LNCAP (cell line): ENCODE measurements around the gene JAKMIP2.

Experiments
- TF ChIP-seq, protein P1 (sequence below): fragments of 450-650 bp; IDR thresholded peaks from 2 replicates; pipeline ENCODE4 v1.5.1; 2017; ENCODE audit warnings: mild to moderate bottlenecking

Gene JAKMIP2

GRCh38 chr5:147555176-147555575 is 227.4 kb downstream of the JAKMIP2 start:
- TF ChIP-seq, protein P1, sequence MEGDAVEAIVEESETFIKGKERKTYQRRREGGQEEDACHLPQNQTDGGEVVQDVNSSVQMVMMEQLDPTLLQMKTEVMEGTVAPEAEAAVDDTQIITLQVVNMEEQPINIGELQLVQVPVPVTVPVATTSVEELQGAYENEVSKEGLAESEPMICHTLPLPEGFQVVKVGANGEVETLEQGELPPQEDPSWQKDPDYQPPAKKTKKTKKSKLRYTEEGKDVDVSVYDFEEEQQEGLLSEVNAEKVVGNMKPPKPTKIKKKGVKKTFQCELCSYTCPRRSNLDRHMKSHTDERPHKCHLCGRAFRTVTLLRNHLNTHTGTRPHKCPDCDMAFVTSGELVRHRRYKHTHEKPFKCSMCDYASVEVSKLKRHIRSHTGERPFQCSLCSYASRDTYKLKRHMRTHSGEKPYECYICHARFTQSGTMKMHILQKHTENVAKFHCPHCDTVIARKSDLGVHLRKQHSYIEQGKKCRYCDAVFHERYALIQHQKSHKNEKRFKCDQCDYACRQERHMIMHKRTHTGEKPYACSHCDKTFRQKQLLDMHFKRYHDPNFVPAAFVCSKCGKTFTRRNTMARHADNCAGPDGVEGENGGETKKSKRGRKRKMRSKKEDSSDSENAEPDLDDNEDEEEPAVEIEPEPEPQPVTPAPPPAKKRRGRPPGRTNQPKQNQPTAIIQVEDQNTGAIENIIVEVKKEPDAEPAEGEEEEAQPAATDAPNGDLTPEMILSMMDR = no peak

- TF ChIP-seq, protein P1 = no peak
These were observed 228.2 kb downstream of the JAKMIP2 start for GRCh38 chr5:147554261-147554817.

DNA sequence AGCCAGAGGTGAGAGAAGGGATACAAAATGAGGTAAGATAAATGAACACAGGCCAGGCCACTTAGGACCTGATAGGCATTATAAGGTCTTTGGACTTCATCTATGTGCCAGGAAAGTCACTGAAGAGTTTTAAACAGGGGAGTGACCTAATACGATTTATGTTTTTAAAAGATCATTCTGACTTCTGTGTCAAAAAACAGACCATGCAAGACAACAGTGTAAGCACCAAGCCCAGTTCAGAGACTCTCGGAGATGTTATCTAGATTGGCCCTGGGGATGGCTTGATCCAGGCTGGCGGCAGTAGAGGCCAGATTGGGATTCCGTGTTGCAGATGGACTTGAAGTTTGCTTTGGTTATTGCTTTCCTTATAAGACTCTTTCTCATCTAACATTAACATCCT is 229.6 kb downstream of the JAKMIP2 start:
- TF ChIP-seq, protein P1 = no peak

GRCh38 chr5:147551677-147552076 is 230.9 kb downstream of the JAKMIP2 start:
- TF ChIP-seq, protein P1 = no peak

DNA sequence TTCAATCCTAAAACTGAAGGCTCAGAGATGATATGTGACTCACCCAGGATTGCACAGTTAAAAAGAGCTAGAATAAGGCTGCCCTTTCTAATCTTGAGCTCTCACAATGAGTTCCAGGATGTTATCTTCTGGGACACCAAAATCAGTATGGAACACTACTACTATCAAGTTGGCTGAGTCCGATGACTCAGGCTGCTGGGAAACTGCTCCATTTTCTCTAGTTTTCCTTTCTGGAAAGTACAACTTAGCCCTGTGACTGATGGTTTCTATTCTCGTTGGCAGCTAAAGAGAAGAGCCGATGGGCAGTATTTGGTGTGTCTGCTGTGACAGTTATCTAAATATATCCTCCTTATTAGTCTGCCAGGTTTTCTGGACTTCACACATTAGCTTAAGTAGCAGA is 234.8 kb downstream of the JAKMIP2 start:
- TF ChIP-seq, protein P1 = no peak

DNA sequence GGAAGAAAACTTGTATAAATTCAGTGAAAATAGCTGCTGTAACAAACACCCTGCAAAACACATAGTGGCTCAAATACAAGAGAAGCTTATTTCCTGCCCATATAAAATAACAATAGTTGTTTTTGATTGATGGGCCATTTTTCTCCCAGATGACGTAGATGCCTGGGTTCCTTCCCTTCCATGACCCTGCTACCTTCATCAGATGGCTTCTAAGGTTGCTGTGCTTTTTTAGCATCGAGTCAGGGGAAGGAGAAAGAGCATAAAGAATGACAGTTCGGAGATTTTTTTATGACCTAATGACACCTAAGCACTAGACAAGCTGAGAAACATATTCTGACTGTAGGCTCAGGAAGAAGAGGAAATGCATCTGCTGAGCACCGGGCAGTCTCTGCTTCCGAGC is 238.0 kb downstream of the JAKMIP2 start:
- TF ChIP-seq, protein P1 = no peak

- TF ChIP-seq, protein P1 = no peak
These were observed 243.5 kb downstream of the JAKMIP2 start for GRCh38 chr5:147539053-147539452.

DNA sequence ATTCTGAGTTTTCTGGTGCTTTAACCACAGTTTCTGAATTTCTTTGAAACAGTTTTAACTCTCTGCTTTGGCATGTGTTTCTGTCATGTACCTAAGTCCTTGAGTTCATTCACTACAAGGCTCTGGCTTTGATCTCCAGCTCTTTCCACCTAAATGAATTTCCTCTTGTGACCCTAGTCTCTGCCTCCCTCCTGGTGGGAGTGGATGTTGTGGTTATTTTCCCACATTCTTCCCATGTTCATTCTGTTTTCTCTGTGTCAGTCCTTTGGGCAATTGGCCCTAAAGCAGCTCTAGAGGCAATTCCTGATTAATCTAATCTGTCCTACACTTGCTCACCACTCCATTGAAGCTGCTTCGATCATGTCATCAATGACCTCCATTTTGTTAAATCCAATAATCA is 244.3 kb downstream of the JAKMIP2 start:
- TF ChIP-seq, protein P1 = no peak
